A673 (cell line): Measurements from ENCODE around the gene CHD3.

Source experiments
- EZH2 ChIP-seq: fragments of 200-600 bp; sonication (generic); IDR thresholded peaks from 2 replicates; pipeline ENCODE4 v1.6.1; 2017; ENCODE audit warnings: borderline replicate concordance, low read depth, mild to moderate bottlenecking, mixed read lengths, antibody characterized with exemption, low read length; ENCODE audit not compliant: poor library complexity, severe bottlenecking
- TF ChIP-seq, protein P1 (sequence below): fragments of 300-800, 200-600 bp; sonication (generic); conservative IDR thresholded peaks from 2 replicates; pipeline ENCODE4 v1.5.1; 2017; ENCODE audit warnings: low read depth, mild to moderate bottlenecking, antibody characterized with exemption, low read length, moderate library complexity, mixed read lengths

DNA sequence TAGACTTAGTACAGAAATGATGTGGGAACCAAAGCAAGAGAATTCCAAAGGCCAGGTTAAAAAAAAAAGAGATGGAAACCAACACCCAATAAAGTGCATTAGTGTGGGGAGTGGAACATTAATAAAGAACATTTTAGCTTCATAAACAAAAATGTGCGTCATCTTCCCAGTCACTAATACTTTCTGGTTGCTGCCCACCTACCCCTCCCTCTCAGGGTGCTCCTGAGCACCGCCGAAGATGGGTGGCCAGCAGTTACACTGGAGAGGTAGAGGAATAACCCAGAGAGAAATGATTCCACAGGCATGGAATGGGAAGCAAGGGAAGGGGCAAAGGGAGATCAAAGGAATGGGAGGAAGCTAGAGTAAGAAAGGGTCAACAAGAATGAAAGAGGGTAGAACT is 6.0 kb upstream of the CHD3 start:
- TF ChIP-seq, protein P1, sequence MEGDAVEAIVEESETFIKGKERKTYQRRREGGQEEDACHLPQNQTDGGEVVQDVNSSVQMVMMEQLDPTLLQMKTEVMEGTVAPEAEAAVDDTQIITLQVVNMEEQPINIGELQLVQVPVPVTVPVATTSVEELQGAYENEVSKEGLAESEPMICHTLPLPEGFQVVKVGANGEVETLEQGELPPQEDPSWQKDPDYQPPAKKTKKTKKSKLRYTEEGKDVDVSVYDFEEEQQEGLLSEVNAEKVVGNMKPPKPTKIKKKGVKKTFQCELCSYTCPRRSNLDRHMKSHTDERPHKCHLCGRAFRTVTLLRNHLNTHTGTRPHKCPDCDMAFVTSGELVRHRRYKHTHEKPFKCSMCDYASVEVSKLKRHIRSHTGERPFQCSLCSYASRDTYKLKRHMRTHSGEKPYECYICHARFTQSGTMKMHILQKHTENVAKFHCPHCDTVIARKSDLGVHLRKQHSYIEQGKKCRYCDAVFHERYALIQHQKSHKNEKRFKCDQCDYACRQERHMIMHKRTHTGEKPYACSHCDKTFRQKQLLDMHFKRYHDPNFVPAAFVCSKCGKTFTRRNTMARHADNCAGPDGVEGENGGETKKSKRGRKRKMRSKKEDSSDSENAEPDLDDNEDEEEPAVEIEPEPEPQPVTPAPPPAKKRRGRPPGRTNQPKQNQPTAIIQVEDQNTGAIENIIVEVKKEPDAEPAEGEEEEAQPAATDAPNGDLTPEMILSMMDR: no peak
- TF ChIP-seq EZH2: no peak
